ENCODE results near the gene ARHGAP45.

- no peak for TF ChIP-seq POLR2AphosphoS5 (IDR thresholded peaks at IDR 0.05)
- TF ChIP-seq CTCF (IDR thresholded peaks at IDR 0.05): no peak
- no peak for TF ChIP-seq POLR2A (IDR thresholded peaks at IDR 0.05)
Measured at GRCh38 chr19:1061987-1062386, 5.0 kb upstream of the ARHGAP45 start.

Measured in gastroesophageal sphincter (tissue), 3 donors.